Measurements from ENCODE around the gene TMTC1. TPM values are rescaled to one million over a fixed set of nuclear protein-coding genes. Genes with fewer than 3 reads are reported as not detected.

The TMTC1 gene
- total and polyA plus RNA-seq, 2 experiments from 2014 or later = 4.8 to 24.3 TPM

DNA sequence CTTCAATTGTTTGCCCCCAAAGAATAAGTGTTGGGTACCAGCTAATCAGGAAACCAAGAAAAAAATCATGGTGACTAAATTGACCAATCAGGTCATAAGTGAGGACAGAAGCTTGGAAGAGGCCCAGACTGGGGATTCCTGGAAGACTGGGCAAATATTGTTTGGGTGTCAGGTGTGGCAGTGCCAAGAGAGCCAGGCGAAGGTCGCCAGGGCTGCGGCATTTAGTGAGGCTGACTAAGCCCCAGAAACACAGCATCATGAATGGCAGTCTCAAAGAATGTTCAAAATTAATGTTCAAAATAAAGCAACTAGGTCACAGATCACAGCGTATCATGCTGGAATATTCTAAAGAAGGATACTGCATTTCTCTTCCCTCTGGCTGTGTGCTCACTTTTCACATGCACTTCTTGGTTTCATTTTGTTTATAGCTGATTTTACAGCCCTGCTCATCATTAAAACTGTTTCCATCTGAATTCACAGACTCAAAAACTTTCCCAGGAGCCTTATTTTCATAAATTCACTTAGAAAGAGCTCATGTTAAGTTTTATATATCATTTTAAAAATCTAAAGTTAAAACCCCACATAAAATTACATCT, 201.0 kb downstream of the TMTC1 start:
- no peaks in the 10 kb centered on the region for H3K79me2 ChIP-seq (replicated peaks; ENCODE audit: insufficient read depth)
- H3K27ac ChIP-seq (ENCODE audit: low read depth) = no peak overlapping the region
- Mint-ChIP-seq H3K27ac (no peak overlapping the region), H3K4me1 (no peaks in the 10 kb centered on the region; the same call in 1 of the 3 replicates), H3K9me3 (no peaks in the 10 kb centered on the region; the same call in 2 of the 3 replicates), H3K4me3 (no peak overlapping the region), H3K27me3 (ENCODE audit: insufficient read depth, low read depth, poor library complexity) (no peaks in the 10 kb centered on the region), H3K36me3 (ENCODE audit: low read depth) (no peaks in the 10 kb centered on the region)
- H3K9me2 ChIP-seq (ENCODE audit: insufficient read depth) = no peaks in the 10 kb centered on the region
- H3K27me3 ChIP-seq (ENCODE audit: insufficient read depth) = no peaks in the 10 kb centered on the region
- H3K4me2 ChIP-seq = no peak overlapping the region
- H3K4me3 ChIP-seq = no peak overlapping the region
- H2AFZ ChIP-seq = no peak overlapping the region
- TF ChIP-seq STAT1 (IDR thresholded peaks at IDR 0.05; ENCODE audit: unreplicated experiment) = no peak
- no peak for TF ChIP-seq JUNB (IDR thresholded peaks at IDR 0.05; ENCODE audit: unreplicated experiment)
- TF ChIP-seq, protein P1, sequence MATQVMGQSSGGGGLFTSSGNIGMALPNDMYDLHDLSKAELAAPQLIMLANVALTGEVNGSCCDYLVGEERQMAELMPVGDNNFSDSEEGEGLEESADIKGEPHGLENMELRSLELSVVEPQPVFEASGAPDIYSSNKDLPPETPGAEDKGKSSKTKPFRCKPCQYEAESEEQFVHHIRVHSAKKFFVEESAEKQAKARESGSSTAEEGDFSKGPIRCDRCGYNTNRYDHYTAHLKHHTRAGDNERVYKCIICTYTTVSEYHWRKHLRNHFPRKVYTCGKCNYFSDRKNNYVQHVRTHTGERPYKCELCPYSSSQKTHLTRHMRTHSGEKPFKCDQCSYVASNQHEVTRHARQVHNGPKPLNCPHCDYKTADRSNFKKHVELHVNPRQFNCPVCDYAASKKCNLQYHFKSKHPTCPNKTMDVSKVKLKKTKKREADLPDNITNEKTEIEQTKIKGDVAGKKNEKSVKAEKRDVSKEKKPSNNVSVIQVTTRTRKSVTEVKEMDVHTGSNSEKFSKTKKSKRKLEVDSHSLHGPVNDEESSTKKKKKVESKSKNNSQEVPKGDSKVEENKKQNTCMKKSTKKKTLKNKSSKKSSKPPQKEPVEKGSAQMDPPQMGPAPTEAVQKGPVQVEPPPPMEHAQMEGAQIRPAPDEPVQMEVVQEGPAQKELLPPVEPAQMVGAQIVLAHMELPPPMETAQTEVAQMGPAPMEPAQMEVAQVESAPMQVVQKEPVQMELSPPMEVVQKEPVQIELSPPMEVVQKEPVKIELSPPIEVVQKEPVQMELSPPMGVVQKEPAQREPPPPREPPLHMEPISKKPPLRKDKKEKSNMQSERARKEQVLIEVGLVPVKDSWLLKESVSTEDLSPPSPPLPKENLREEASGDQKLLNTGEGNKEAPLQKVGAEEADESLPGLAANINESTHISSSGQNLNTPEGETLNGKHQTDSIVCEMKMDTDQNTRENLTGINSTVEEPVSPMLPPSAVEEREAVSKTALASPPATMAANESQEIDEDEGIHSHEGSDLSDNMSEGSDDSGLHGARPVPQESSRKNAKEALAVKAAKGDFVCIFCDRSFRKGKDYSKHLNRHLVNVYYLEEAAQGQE (IDR thresholded peaks at IDR 0.05; ENCODE audit: unreplicated experiment) = no peak
- TF ChIP-seq ZNF331 (CRISPR knock-in tag; IDR thresholded peaks at IDR 0.05; ENCODE audit: low read depth) = no peak
- DNase-seq (ENCODE audit: low spot score) (no peak), ATAC-seq (no peak)
- no peaks in the 10 kb centered on the region for H4K20me1 ChIP-seq (replicated peaks; ENCODE audit: insufficient read depth)
- no peaks in the 10 kb centered on the region for H3F3A ChIP-seq (replicated peaks; ENCODE audit: low read depth)
- H3K36me3 ChIP-seq (ENCODE audit: insufficient read depth) = no peaks in the 10 kb centered on the region
- H3K4me1 ChIP-seq (ENCODE audit: insufficient read depth) = no peaks in the 10 kb centered on the region

DNA sequence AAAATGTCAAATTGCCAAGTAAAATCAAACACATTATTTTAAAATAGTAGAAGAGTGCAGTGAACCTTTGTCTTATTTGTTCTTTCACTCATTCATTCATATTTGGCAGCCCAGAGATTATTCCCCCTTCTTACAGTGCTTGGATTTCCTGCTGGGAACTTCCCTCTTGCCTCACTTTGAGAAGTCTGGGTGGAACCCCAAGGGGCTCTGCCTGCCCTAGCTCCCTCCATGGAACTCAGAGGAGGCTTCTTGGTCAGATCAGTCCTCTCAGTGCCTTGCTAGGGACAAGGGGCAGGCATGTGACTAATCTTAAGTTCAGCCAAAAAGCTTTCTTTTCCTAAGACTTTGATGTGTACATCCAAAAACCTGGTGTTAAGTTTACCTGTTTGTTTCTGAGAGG, 201.6 kb downstream of the TMTC1 start:
- H3K79me2 ChIP-seq (replicated peaks; ENCODE audit: insufficient read depth) = no peaks in the 10 kb centered on the region
- no peak for TF ChIP-seq EZH2phosphoT487 (IDR thresholded peaks at IDR 0.05; ENCODE audit: unreplicated experiment)
- TF ChIP-seq, protein P1 (IDR thresholded peaks at IDR 0.05; ENCODE audit: unreplicated experiment) = no peak
- TF ChIP-seq STAT1 (IDR thresholded peaks at IDR 0.05; ENCODE audit: unreplicated experiment) = no peak
- TF ChIP-seq ZNF331 (CRISPR knock-in tag; IDR thresholded peaks at IDR 0.05; ENCODE audit: low read depth) = no peak
- TF ChIP-seq, protein P2, sequence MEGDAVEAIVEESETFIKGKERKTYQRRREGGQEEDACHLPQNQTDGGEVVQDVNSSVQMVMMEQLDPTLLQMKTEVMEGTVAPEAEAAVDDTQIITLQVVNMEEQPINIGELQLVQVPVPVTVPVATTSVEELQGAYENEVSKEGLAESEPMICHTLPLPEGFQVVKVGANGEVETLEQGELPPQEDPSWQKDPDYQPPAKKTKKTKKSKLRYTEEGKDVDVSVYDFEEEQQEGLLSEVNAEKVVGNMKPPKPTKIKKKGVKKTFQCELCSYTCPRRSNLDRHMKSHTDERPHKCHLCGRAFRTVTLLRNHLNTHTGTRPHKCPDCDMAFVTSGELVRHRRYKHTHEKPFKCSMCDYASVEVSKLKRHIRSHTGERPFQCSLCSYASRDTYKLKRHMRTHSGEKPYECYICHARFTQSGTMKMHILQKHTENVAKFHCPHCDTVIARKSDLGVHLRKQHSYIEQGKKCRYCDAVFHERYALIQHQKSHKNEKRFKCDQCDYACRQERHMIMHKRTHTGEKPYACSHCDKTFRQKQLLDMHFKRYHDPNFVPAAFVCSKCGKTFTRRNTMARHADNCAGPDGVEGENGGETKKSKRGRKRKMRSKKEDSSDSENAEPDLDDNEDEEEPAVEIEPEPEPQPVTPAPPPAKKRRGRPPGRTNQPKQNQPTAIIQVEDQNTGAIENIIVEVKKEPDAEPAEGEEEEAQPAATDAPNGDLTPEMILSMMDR (conservative IDR thresholded peaks at IDR 0.05; ENCODE audit: low read depth in 2 of 2) = no peak
- no peak for TF ChIP-seq EZH2 (IDR thresholded peaks at IDR 0.05; ENCODE audit: low read depth, unreplicated experiment)
- no peak for TF ChIP-seq NANOG (IDR thresholded peaks at IDR 0.05; ENCODE audit: borderline replicate concordance)
- TF ChIP-seq JUNB (IDR thresholded peaks at IDR 0.05; ENCODE audit: unreplicated experiment) = no peak
- no peak for TF ChIP-seq POLR2AphosphoS5 (IDR thresholded peaks at IDR 0.05; ENCODE audit: low read depth)

More for the DNA sequence above, 201.6 kb downstream of the TMTC1 start:
- Histone ChIP-seq H3K27me3 (ENCODE audit: insufficient read depth) (no peaks in the 10 kb centered on the region), H3F3A (replicated peaks; ENCODE audit: low read depth) (no peaks in the 10 kb centered on the region), H3K27ac (ENCODE audit: low read depth) (no peak overlapping the region), H3K36me3 (ENCODE audit: insufficient read depth) (no peaks in the 10 kb centered on the region), H3K4me2 (no peak overlapping the region), H3K4me3 (no peak overlapping the region), H3K4me1 (ENCODE audit: insufficient read depth) (no peaks in the 10 kb centered on the region), H4K20me1 (replicated peaks; ENCODE audit: insufficient read depth) (no peaks in the 10 kb centered on the region), H2AFZ (no peak overlapping the region), H3K9me2 (ENCODE audit: insufficient read depth) (no peaks in the 10 kb centered on the region)
- no peak overlapping the region for H3K27ac Mint-ChIP-seq
- ATAC-seq = no peak
- no peaks in the 10 kb centered on the region for H3K36me3 Mint-ChIP-seq (ENCODE audit: low read depth)
- DNase-seq (ENCODE audit: low spot score) = no peak
- no peaks in the 10 kb centered on the region; the same call in 1 of the 3 replicates for H3K4me1 Mint-ChIP-seq
- no peak overlapping the region for H3K4me3 Mint-ChIP-seq
- no peaks in the 10 kb centered on the region for H3K27me3 Mint-ChIP-seq (ENCODE audit: insufficient read depth, low read depth, poor library complexity)
- H3K9me3 Mint-ChIP-seq = no peaks in the 10 kb centered on the region; the same call in 2 of the 3 replicates
